OCI-LY1 (cell line): ENCODE data around the gene ZNF506.
"Not testable (repeated sequence)": the region's sequence is repeated elsewhere in the genome, so short reads cannot be mapped to it uniquely, and the experiment has no call there.

ENCODE experiments used
- EZH2 ChIP-seq: fragments of 200-600 bp; sonication (generic), shearing (Covaris generic); IDR thresholded peaks from 2 replicates; pipeline ENCODE4 v1.8.0; 2017; ENCODE audit warnings: borderline replicate concordance, mixed run types, mild to moderate bottlenecking, antibody characterized with exemption, low read length, moderate library complexity, mixed read lengths
- TF ChIP-seq, protein P1 (sequence below): fragments of 200-600 bp; sonication (generic), shearing (Covaris generic); IDR thresholded peaks from 2 replicates; pipeline ENCODE4 v1.5.1; 2017; ENCODE audit warnings: mild to moderate bottlenecking, antibody characterized with exemption, low read length, moderate library complexity, mixed read lengths

DNA sequence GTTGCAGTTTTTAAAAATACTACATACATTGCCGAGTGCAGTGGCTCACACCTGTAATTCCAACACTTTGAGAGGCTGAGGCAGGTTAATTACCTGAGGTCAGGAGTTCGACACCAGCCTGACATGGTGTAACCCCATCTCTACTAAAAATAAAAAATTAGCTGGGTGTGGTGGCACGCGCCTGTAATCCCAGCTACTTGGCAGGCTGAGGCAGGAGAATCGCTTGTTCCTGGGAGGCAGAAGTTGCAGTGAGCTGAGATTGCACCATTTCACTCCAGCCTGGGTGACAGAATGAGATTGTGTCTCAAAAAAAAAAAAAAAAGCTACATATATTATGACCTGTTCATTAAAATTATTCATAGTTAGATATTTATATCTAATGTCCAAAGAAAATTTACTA lies 48.5 kb upstream of the ZNF506 start:
- TF ChIP-seq, protein P1, sequence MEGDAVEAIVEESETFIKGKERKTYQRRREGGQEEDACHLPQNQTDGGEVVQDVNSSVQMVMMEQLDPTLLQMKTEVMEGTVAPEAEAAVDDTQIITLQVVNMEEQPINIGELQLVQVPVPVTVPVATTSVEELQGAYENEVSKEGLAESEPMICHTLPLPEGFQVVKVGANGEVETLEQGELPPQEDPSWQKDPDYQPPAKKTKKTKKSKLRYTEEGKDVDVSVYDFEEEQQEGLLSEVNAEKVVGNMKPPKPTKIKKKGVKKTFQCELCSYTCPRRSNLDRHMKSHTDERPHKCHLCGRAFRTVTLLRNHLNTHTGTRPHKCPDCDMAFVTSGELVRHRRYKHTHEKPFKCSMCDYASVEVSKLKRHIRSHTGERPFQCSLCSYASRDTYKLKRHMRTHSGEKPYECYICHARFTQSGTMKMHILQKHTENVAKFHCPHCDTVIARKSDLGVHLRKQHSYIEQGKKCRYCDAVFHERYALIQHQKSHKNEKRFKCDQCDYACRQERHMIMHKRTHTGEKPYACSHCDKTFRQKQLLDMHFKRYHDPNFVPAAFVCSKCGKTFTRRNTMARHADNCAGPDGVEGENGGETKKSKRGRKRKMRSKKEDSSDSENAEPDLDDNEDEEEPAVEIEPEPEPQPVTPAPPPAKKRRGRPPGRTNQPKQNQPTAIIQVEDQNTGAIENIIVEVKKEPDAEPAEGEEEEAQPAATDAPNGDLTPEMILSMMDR: not testable (repeated sequence)
- TF ChIP-seq EZH2: not testable (repeated sequence)
